DOHH2 (cell line): ENCODE data around the gene CDH4.

ENCODE experiments used
- H3F3A ChIP-seq: fragments of 200-600 bp; sonication (generic), shearing (Covaris generic); 2 replicates; pipeline ENCODE4 v1.6.0; 2016; ENCODE audit warnings: antibody characterized with exemption, mild to moderate bottlenecking; ENCODE audit not compliant: control insufficient read depth, insufficient read depth
- H3K27ac ChIP-seq: fragments of 200-600 bp; sonication (generic); 2 replicates; pipeline ENCODE4 v1.5.1; 2014; ENCODE audit warnings: low read depth, mild to moderate bottlenecking, low read length, moderate library complexity
- H3K27me3 ChIP-seq: fragments of 200-600 bp; sonication (generic); 2 replicates; pipeline ENCODE4 v1.6.1; 2014; ENCODE audit warnings: mild to moderate bottlenecking, low read length, mixed read lengths; ENCODE audit not compliant: control insufficient read depth
- H3K36me3 ChIP-seq: fragments of 200-600 bp; sonication (generic); 2 replicates; pipeline ENCODE4 v1.6.1; 2014; ENCODE audit warnings: mild to moderate bottlenecking, low read length, moderate library complexity, mixed read lengths; ENCODE audit not compliant: control insufficient read depth
- H3K4me1 ChIP-seq: fragments of 200-600 bp; sonication (generic); 2 replicates; pipeline ENCODE4 v1.6.1; 2014; ENCODE audit warnings: mild to moderate bottlenecking, low read length, mixed read lengths; ENCODE audit not compliant: control insufficient read depth
- H3K4me2 ChIP-seq: fragments of 200-600 bp; sonication (generic); 2 replicates; pipeline ENCODE4 v1.6.0; 2014; ENCODE audit warnings: mild to moderate bottlenecking, low read length, moderate library complexity
- H3K4me3 ChIP-seq: fragments of 200-600 bp; sonication (generic); 2 replicates; pipeline ENCODE4 v1.5.1; 2014; ENCODE audit warnings: mild to moderate bottlenecking, low read length, mixed read lengths
- H3K79me2 ChIP-seq: fragments of 200-600 bp; sonication (generic); 2 replicates; pipeline ENCODE4 v1.6.1; 2014; ENCODE audit warnings: mild to moderate bottlenecking, low read length, mixed read lengths; ENCODE audit not compliant: control insufficient read depth
- H3K9me2 ChIP-seq: fragments of 200-600 bp; sonication (generic); replicated peaks from 2 replicates; pipeline ENCODE4 v1.6.1; 2014; ENCODE audit warnings: mild to moderate bottlenecking, low read length, mixed read lengths; ENCODE audit not compliant: control insufficient read depth
- H3K9me3 ChIP-seq: fragments of 200-600 bp; sonication (generic); 2 replicates; pipeline ENCODE4 v1.6.1; 2014; ENCODE audit warnings: antibody characterized with exemption, low read length, mixed read lengths; ENCODE audit not compliant: control insufficient read depth, insufficient read depth
- H4K20me1 ChIP-seq: fragments of 200-600 bp; sonication (generic); 2 replicates; pipeline ENCODE4 v1.6.0; 2014; ENCODE audit warnings: low read depth, mild to moderate bottlenecking, antibody characterized with exemption, low read length, moderate library complexity; ENCODE audit not compliant: control insufficient read depth, insufficient read depth
- CTCF ChIP-seq: fragments of 200-600 bp; sonication (generic); IDR thresholded peaks from one replicate; pipeline ENCODE4 v1.5.1; 2014; ENCODE audit warnings: antibody characterized with exemption, mild to moderate bottlenecking, low read depth, low read length; ENCODE audit not compliant: poor library complexity, severe bottlenecking
- EZH2phosphoT487 ChIP-seq: fragments of 200-600 bp; sonication (generic); IDR thresholded peaks from 2 replicates; pipeline ENCODE4 v1.6.1; 2017; ENCODE audit warnings: borderline replicate concordance, mild to moderate bottlenecking, antibody characterized with exemption, low read length, moderate library complexity, mixed read lengths

CDH4 gene

GRCh38 chr20:61391185-61391584 is 139.1 kb downstream of the CDH4 start:
- H3K4me2 ChIP-seq: no peak overlapping the region
- no peaks in the 10 kb centered on the region for H3K9me3 ChIP-seq
- no peaks in the 10 kb centered on the region for H3K9me2 ChIP-seq
- H3K27ac ChIP-seq: no peak overlapping the region
- H3K79me2 ChIP-seq: no peaks in the 10 kb centered on the region
- H3K4me3 ChIP-seq: no peak overlapping the region
- no peaks in the 10 kb centered on the region for H4K20me1 ChIP-seq
- TF ChIP-seq CTCF (no peak), EZH2phosphoT487 (no peak)
- no peaks in the 10 kb centered on the region for H3K4me1 ChIP-seq
- H3F3A ChIP-seq: no peaks in the 10 kb centered on the region
- no peaks in the 10 kb centered on the region for H3K36me3 ChIP-seq
- no peaks in the 10 kb centered on the region for H3K27me3 ChIP-seq

DNA sequence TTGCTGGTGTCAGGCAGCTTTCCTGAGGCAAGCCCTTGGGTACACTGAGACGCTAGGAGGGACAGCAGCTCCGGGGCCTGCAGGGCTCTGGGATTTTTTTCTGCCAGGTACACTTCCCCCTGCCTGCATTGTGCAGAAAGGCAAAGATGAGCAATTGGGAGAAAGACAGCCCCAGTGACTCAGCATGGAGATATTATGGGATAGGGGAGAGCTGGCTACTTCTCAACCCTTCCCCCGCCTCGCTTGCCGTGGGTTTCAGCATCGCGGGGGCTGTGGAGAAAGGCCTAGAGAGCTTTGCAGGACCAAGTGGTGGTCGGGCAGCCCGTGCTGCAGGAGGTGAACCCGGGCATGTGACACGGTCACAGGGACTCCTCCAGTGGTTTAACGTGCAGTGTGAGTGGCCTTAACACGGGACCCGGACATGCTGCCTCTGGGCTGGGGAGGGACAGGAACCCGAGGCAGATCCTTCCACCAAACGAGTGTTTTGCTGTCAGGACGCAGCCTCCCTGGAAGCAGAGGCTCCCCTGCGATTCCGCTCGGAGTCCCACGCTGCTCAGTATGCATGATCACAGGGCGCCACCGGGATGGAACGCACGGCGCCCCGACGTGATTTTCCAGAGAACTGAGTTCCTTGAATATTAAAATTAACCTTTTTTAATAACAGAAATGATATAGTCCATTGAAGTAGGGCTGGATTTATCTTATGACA is 139.9 kb downstream of the CDH4 start:
- H3K36me3 ChIP-seq: no peaks in the 10 kb centered on the region
- H3K9me2 ChIP-seq: no peaks in the 10 kb centered on the region
- H3F3A ChIP-seq: no peaks in the 10 kb centered on the region
- no peaks in the 10 kb centered on the region for H3K79me2 ChIP-seq
- no peaks in the 10 kb centered on the region for H3K27me3 ChIP-seq
- no peak overlapping the region for H3K4me3 ChIP-seq
- no peaks in the 10 kb centered on the region for H4K20me1 ChIP-seq
- no peaks in the 10 kb centered on the region for H3K4me1 ChIP-seq
- TF ChIP-seq EZH2phosphoT487: no peak
- TF ChIP-seq CTCF: no peak
- no peak overlapping the region for H3K4me2 ChIP-seq
- H3K9me3 ChIP-seq: no peaks in the 10 kb centered on the region
- no peak overlapping the region for H3K27ac ChIP-seq

DNA sequence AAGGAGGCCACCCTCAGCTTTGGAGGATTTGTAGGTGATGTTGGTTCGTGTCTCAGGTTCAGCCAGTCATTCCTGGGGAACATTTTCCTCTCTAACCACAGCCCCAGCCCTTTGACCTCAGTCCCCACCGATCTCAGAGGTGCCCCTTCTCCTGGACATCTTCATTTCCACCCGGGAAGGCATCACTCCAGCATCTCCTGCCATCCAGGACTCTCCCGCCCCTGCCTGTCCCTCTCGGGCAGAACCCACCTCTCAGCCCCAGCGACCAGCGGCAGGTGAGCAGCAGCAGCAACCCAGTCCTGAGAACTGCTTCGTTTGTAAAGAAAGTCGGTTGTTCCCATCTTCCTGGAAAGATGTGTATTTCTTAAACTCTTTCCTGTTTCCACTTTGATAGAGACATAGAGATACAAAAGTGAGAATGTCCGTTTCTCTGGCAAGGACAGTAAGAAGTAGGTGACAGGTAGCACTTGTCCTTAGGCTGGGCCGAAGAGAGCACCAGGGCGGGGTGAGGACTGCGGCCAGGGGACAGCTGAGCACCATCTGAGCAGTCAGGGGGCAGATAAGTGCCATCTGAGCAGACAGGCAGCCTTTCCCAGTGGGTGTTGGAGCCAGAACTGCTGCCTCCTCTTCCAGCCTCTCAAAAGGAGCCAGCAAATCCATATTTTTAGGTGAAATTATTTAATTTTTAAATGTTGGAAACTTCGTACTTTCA is 142.2 kb downstream of the CDH4 start:
- H3K9me3 ChIP-seq: no peaks in the 10 kb centered on the region
- H3K4me2 ChIP-seq: no peak overlapping the region
- H3K27me3 ChIP-seq: no peaks in the 10 kb centered on the region
- no peaks in the 10 kb centered on the region for H3K79me2 ChIP-seq
- no peaks in the 10 kb centered on the region for H3K36me3 ChIP-seq
- H3K4me3 ChIP-seq: no peak overlapping the region
- no peak overlapping the region for H3K27ac ChIP-seq
- no peaks in the 10 kb centered on the region for H3K4me1 ChIP-seq
- H4K20me1 ChIP-seq: no peaks in the 10 kb centered on the region
- H3F3A ChIP-seq: no peaks in the 10 kb centered on the region
- no peak for TF ChIP-seq CTCF
- TF ChIP-seq EZH2phosphoT487: no peak
- H3K9me2 ChIP-seq: no peaks in the 10 kb centered on the region
